Middle frontal gyrus (tissue), 1 donor: Measurements from ENCODE around the gene UPF3A.
"Not testable (repeated sequence)": the region's sequence is repeated elsewhere in the genome, so short reads cannot be mapped to it uniquely, and the experiment has no call there.

Source experiments
- DNase-seq: peaks from one replicate; pipeline ENCODE4 v3.0.0-alpha.2; 2015; ENCODE audit warnings: low spot score; ENCODE audit errors: extremely low spot score

The UPF3A gene

GRCh38 chr13:114333881-114334280 is 52.5 kb downstream of the UPF3A start:
- not testable (repeated sequence) for DNase-seq

DNA sequence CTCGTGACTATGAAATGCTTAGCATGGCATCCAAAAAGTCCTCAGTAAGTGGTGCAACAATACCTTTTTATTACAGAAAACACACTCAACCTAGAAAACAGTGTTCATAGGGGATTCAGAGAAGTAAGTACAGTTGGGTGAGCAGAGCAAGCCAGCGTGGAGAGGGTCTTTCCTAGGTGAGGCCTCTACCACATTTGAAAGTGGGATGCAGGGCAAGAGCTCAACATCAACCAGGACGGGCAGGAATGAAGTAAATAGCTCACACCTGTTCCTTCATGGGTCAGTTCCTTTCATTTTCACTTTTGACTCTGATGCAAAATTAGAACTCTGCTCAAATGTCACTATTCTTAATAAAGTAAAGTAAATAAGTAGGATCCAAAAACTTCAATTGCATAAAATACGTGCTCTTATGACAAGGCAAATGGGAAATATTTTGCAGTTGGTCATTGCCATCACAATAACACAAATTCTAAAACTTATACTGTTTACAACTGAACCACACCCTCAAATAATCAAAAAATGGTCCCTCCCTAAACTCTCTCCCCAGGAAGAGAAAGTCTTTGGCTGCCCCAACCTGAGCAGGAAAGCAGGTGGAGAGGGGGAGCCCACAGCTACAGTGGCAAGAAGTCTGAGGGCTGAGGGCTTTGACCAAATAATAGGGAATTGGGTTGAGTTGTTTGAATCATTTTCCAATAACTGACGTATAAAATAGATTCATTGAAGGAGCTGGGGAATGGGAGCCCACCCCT is 53.1 kb downstream of the UPF3A start:
- no peak for DNase-seq

DNA sequence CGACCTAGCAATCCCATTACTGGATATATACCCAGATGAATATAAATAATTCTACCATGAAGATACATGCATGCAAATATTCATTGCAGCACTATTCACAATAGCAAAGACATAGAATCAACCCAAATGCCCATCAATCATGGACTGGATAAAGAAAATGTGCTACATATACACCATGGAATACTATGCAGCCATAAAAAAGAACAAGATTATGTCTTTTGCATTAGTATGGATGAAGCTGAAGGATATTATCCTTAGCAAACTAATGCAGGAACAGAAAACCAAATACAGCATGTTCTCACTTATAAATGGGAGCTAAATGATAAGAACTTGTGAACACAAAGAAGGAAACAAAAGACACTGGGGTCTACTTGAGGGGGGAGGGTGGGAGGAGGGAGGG is 55.1 kb downstream of the UPF3A start:
- not testable (repeated sequence) for DNase-seq

DNA sequence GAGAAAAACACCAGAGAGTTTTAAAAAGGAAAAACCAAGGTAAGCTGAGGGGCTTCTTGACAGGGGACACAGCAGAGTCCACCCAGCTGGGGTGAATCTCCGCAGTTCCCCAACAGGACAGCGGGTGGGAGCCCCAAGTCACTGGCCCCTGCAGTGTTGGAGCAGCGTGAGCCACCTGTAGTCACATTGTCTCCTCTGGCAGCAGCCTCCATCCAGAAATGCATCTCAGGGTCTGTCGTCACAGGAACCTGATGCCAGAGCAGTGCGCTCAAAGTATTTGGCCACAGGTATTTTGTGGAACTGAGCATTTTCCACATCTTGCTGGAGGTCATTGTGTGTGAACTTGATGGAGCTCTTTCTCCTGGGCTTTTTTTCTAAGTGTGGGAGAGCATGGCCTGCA is 57.6 kb downstream of the UPF3A start:
- DNase-seq, result no peak

DNA sequence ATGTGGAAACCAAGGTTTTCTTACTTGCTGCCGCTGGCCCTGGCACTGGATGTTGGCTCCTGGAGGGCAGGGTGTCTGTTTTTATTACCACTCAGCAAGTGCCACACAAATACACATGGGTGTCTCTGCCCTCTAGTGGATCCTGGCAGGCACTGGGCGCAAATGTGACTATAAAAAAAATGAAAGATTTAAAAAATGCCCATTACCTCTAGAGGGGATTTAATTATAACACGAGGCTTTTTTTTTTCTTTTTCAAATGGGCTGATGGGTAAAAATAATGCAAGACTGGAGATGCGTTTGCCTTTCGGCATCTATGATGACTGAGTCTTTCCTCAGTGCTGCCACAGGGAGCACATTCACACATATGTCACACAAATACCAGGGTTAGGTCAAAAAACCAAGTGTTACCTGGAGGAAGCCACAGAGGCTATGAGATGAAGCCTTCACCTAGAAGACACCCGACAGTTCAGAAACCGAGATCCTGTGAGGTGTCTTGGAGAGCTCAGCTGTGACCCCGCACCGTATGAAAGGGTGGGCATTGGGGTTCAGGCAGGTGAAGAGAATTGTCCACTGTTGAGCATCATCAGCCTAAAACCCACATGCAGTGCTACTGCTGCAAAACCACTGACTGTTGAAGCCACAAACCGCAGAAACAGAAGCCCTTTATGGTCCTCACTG is 58.6 kb downstream of the UPF3A start:
- no peak for DNase-seq

- DNase-seq, result no peak
Observed at GRCh38 chr13:114341003-114341777, 59.8 kb downstream of the UPF3A start.

DNA sequence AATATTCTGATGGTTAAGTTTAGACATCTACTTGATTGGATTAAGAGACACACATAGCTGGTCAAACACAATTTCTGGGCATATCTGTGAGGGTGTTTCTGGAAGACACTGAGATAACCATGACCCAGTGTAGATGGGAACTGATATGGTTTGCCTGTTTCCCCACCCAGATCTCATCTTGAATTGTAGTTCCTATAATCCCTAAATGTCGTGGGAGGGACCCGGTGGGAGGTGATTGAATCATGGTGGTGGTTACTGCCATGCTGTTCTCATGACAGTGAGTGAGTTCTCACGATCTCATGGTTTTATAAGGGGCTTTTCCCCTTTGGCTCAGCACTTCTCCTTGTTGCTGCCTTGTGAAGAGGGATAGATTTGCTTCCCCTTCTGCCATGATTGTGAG is 65.9 kb downstream of the UPF3A start:
- not testable (repeated sequence) for DNase-seq

DNA sequence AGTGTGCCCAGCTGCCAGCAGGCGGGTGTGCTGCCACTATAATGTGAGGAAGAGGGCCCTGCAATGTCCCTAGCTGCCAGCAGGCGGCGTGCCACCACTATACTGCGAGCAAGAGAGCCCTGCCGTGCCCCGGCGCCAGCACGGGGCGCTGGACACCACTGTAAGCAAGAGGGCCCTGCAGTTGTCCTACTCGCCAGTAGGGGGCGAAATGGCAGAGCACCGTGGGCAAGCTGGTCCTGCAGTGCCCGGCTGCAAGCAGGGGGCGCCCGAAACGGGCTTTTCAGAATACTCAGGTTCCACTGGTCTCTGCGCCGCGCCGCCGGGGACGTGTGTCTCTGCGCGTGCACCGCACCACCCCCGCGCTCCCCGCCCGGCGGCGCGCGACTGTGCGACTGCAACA is 71.4 kb downstream of the UPF3A start:
- DNase-seq, result not testable (repeated sequence)

- DNase-seq, result not testable (repeated sequence)
Observed at GRCh38 chr13:114353382-114353781, 72.0 kb downstream of the UPF3A start.
